Activated naive CD4-positive, alpha-beta T cell treated with anti-CD3 and anti-CD28 coated beads, Interleukin-2, amount 10 ng/mL, durations not matched to agents 7 days and 5 days (primary cell): ENCODE data around the gene PCDH19.

ENCODE experiments used
- CTCF ChIA-PET: fragments of 350-600 bp; sonication (Branson Sonifier 250); formaldehyde crosslinking; loops from one replicate; lab custom pipeline; 2021; ENCODE audit warnings: antibody characterized with exemption; lab: Charles Lee
- DNase-seq: peaks from one replicate; pipeline ENCODE4 v3.0.0-alpha.2; 2020
- H3K27ac Mint-ChIP-seq: one replicate; pipeline ENCODE4 v1.8.0; 2021; ENCODE audit warnings: mild to moderate bottlenecking, moderate library complexity, mixed read lengths
- H3K27me3 Mint-ChIP-seq: one replicate; pipeline ENCODE4 v1.8.0; 2021; ENCODE audit warnings: mild to moderate bottlenecking, mixed read lengths
- H3K36me3 Mint-ChIP-seq: one replicate; pipeline ENCODE4 v1.8.0; 2021; ENCODE audit warnings: mixed read lengths
- H3K4me1 Mint-ChIP-seq: one replicate; pipeline ENCODE4 v1.8.0; 2021; ENCODE audit warnings: mixed read lengths
- H3K4me3 Mint-ChIP-seq: one replicate; pipeline ENCODE4 v1.8.0; 2021; ENCODE audit warnings: mild to moderate bottlenecking, moderate library complexity, mixed read lengths
- H3K9me3 Mint-ChIP-seq: one replicate; pipeline ENCODE4 v1.8.0; 2021; ENCODE audit warnings: mixed read lengths

PCDH19 gene

GRCh38 chrX:100363896-100364295, 46.2 kb downstream of the PCDH19 start:
- no peak overlapping the region for H3K4me3 Mint-ChIP-seq
- H3K9me3 Mint-ChIP-seq = no peaks in the 10 kb centered on the region
- no peak for DNase-seq
- H3K4me1 Mint-ChIP-seq = no peaks in the 10 kb centered on the region
- H3K36me3 Mint-ChIP-seq = no peaks in the 10 kb centered on the region
- H3K27ac Mint-ChIP-seq = no peak overlapping the region
- CTCF ChIA-PET = no interaction called here
- H3K27me3 Mint-ChIP-seq = no peaks in the 10 kb centered on the region

- Mint-ChIP-seq H3K9me3 (no peaks in the 10 kb centered on the region), H3K27me3 (no peaks in the 10 kb centered on the region), H3K4me3 (no peak overlapping the region), H3K4me1 (no peaks in the 10 kb centered on the region), H3K27ac (no peak overlapping the region), H3K36me3 (no peaks in the 10 kb centered on the region)
- no peak for DNase-seq
- CTCF ChIA-PET = no interaction called here
Measured at GRCh38 chrX:100358766-100359165, 51.3 kb downstream of the PCDH19 start.

GRCh38 chrX:100356351-100356896, 53.6 kb downstream of the PCDH19 start:
- Mint-ChIP-seq H3K27ac (no peak overlapping the region), H3K4me3 (no peak overlapping the region), H3K9me3 (no peaks in the 10 kb centered on the region), H3K4me1 (no peaks in the 10 kb centered on the region), H3K36me3 (no peaks in the 10 kb centered on the region), H3K27me3 (no peaks in the 10 kb centered on the region)
- CTCF ChIA-PET = no interaction called here
- DNase-seq = no peak

GRCh38 chrX:100355680-100356079, 54.4 kb downstream of the PCDH19 start:
- CTCF ChIA-PET = no interaction called here
- DNase-seq = no peak

GRCh38 chrX:100353326-100353725, 56.7 kb downstream of the PCDH19 start:
- no peaks in the 10 kb centered on the region for H3K9me3 Mint-ChIP-seq
- no peaks in the 10 kb centered on the region for H3K4me1 Mint-ChIP-seq
- no peaks in the 10 kb centered on the region for H3K36me3 Mint-ChIP-seq
- no peak overlapping the region for H3K4me3 Mint-ChIP-seq
- no peak overlapping the region for H3K27ac Mint-ChIP-seq
- CTCF ChIA-PET = no interaction called here
- H3K27me3 Mint-ChIP-seq = no peaks in the 10 kb centered on the region
- no peak for DNase-seq

More at GRCh38 chrX:100355680-100356079, 54.4 kb downstream of the PCDH19 start:
- Mint-ChIP-seq H3K27me3 (no peaks in the 10 kb centered on the region), H3K4me1 (no peaks in the 10 kb centered on the region), H3K4me3 (no peak overlapping the region), H3K36me3 (no peaks in the 10 kb centered on the region), H3K9me3 (no peaks in the 10 kb centered on the region), H3K27ac (no peak overlapping the region)

- no peaks in the 10 kb centered on the region for H3K9me3 Mint-ChIP-seq
- no peaks in the 10 kb centered on the region for H3K4me1 Mint-ChIP-seq
- CTCF ChIA-PET = no interaction called here
Measured at GRCh38 chrX:100350704-100351489, 59.2 kb downstream of the PCDH19 start.

GRCh38 chrX:100349391-100349790, 60.7 kb downstream of the PCDH19 start:
- CTCF ChIA-PET = no interaction called here
- no peak overlapping the region for H3K4me3 Mint-ChIP-seq

More at GRCh38 chrX:100350704-100351489, 59.2 kb downstream of the PCDH19 start:
- no peaks in the 10 kb centered on the region for H3K27me3 Mint-ChIP-seq
- H3K4me3 Mint-ChIP-seq = no peak overlapping the region
- no peak overlapping the region for H3K27ac Mint-ChIP-seq
- no peaks in the 10 kb centered on the region for H3K36me3 Mint-ChIP-seq
- DNase-seq = no peak

GRCh38 chrX:100341142-100341510, 68.9 kb downstream of the PCDH19 start:
- no peaks in the 10 kb centered on the region for H3K4me1 Mint-ChIP-seq
- no peak overlapping the region for H3K4me3 Mint-ChIP-seq
- H3K36me3 Mint-ChIP-seq = no peaks in the 10 kb centered on the region
- H3K27ac Mint-ChIP-seq = no peak overlapping the region
- no peak for DNase-seq
- no peaks in the 10 kb centered on the region for H3K9me3 Mint-ChIP-seq
- H3K27me3 Mint-ChIP-seq = no peaks in the 10 kb centered on the region
- CTCF ChIA-PET = no interaction called here

More at GRCh38 chrX:100349391-100349790, 60.7 kb downstream of the PCDH19 start:
- Mint-ChIP-seq H3K9me3 (no peaks in the 10 kb centered on the region), H3K27ac (no peak overlapping the region), H3K4me1 (no peaks in the 10 kb centered on the region), H3K27me3 (no peaks in the 10 kb centered on the region), H3K36me3 (no peaks in the 10 kb centered on the region)
- no peak for DNase-seq

GRCh38 chrX:100340491-100341141, 69.5 kb downstream of the PCDH19 start:
- DNase-seq = no peak
- Mint-ChIP-seq H3K27me3 (no peaks in the 10 kb centered on the region), H3K27ac (no peak overlapping the region), H3K9me3 (no peaks in the 10 kb centered on the region), H3K36me3 (no peaks in the 10 kb centered on the region), H3K4me1 (no peaks in the 10 kb centered on the region), H3K4me3 (no peak overlapping the region)
- CTCF ChIA-PET = no interaction called here

- Mint-ChIP-seq H3K4me1 (no peaks in the 10 kb centered on the region), H3K27me3 (no peaks in the 10 kb centered on the region), H3K4me3 (no peak overlapping the region), H3K36me3 (no peaks in the 10 kb centered on the region), H3K27ac (no peak overlapping the region), H3K9me3 (no peaks in the 10 kb centered on the region)
- CTCF ChIA-PET = no interaction called here
- no peak for DNase-seq
Measured at GRCh38 chrX:100328351-100328750, 81.7 kb downstream of the PCDH19 start.

GRCh38 chrX:100319716-100320115, 90.4 kb downstream of the PCDH19 start:
- Mint-ChIP-seq H3K27ac (no peak overlapping the region), H3K9me3 (no peaks in the 10 kb centered on the region), H3K4me1 (no peaks in the 10 kb centered on the region), H3K4me3 (no peak overlapping the region), H3K36me3 (no peaks in the 10 kb centered on the region), H3K27me3 (no peaks in the 10 kb centered on the region)
- DNase-seq = no peak
- CTCF ChIA-PET = no interaction called here

GRCh38 chrX:100316987-100317386, 93.1 kb downstream of the PCDH19 start:
- H3K4me1 Mint-ChIP-seq = no peaks in the 10 kb centered on the region
- H3K9me3 Mint-ChIP-seq = no peaks in the 10 kb centered on the region
- H3K36me3 Mint-ChIP-seq = no peaks in the 10 kb centered on the region
- H3K27ac Mint-ChIP-seq = no peak overlapping the region
- no peak overlapping the region for H3K4me3 Mint-ChIP-seq
- CTCF ChIA-PET = no interaction called here
- no peak for DNase-seq
- H3K27me3 Mint-ChIP-seq = no peaks in the 10 kb centered on the region

- Mint-ChIP-seq H3K9me3 (no peaks in the 10 kb centered on the region), H3K36me3 (no peaks in the 10 kb centered on the region), H3K27ac (no peak overlapping the region), H3K4me3 (no peak overlapping the region), H3K27me3 (no peaks in the 10 kb centered on the region), H3K4me1 (no peaks in the 10 kb centered on the region)
- DNase-seq = no peak
- CTCF ChIA-PET = interaction anchor here (0.6 kb wide), 1 partner anchor 382 kb away, joined by 3 read pairs; no protein-coding TSS in a partner anchor
Measured at GRCh38 chrX:100315566-100315965, 94.5 kb downstream of the PCDH19 start.

- no peaks in the 10 kb centered on the region for H3K27me3 Mint-ChIP-seq
- no peak for DNase-seq
Measured at GRCh38 chrX:100299559-100299958, 110.5 kb downstream of the PCDH19 start.

GRCh38 chrX:100297728-100298127, 112.3 kb downstream of the PCDH19 start:
- Mint-ChIP-seq H3K36me3 (no peaks in the 10 kb centered on the region), H3K27ac (no peak overlapping the region), H3K4me1 (no peaks in the 10 kb centered on the region), H3K9me3 (no peaks in the 10 kb centered on the region), H3K27me3 (no peaks in the 10 kb centered on the region), H3K4me3 (no peak overlapping the region)
- CTCF ChIA-PET = no interaction called here
- DNase-seq = no peak

More at GRCh38 chrX:100299559-100299958, 110.5 kb downstream of the PCDH19 start:
- CTCF ChIA-PET = no interaction called here
- no peaks in the 10 kb centered on the region for H3K36me3 Mint-ChIP-seq
- H3K9me3 Mint-ChIP-seq = no peaks in the 10 kb centered on the region
- H3K27ac Mint-ChIP-seq = no peak overlapping the region
- no peak overlapping the region for H3K4me3 Mint-ChIP-seq
- H3K4me1 Mint-ChIP-seq = no peaks in the 10 kb centered on the region
